ENCODE measurements around the gene LRTM1.

Gene LRTM1

DNA sequence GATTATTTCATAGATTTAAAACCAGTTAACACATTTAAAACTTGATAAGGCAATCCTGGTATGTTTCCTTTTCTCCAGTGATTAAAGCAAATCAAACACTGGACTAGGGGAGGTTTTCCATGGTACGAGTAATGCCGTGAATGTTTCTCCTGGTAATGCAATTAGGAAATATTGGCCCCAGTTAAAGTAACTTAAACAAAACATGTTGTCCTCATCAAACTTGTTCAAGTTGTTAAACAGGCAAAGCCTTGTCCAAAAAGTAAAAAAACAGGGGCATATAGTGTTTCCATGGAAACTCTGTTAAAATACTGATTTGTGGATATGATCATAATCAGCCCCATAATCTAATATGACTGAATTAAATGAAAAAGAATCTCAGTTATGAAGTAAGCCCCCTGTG is 13.1 kb upstream of the LRTM1 start (continued):
- TF ChIP-seq, protein P1, sequence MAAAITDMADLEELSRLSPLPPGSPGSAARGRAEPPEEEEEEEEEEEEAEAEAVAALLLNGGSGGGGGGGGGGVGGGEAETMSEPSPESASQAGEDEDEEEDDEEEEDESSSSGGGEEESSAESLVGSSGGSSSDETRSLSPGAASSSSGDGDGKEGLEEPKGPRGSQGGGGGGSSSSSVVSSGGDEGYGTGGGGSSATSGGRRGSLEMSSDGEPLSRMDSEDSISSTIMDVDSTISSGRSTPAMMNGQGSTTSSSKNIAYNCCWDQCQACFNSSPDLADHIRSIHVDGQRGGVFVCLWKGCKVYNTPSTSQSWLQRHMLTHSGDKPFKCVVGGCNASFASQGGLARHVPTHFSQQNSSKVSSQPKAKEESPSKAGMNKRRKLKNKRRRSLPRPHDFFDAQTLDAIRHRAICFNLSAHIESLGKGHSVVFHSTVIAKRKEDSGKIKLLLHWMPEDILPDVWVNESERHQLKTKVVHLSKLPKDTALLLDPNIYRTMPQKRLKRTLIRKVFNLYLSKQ (tag by site-specific recombination; IDR thresholded peaks at IDR 0.05; ENCODE audit: borderline replicate concordance), result no peak
- TF ChIP-seq, protein P2, sequence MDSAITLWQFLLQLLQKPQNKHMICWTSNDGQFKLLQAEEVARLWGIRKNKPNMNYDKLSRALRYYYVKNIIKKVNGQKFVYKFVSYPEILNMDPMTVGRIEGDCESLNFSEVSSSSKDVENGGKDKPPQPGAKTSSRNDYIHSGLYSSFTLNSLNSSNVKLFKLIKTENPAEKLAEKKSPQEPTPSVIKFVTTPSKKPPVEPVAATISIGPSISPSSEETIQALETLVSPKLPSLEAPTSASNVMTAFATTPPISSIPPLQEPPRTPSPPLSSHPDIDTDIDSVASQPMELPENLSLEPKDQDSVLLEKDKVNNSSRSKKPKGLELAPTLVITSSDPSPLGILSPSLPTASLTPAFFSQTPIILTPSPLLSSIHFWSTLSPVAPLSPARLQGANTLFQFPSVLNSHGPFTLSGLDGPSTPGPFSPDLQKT (IDR thresholded peaks at IDR 0.05; ENCODE audit: borderline replicate concordance, low read depth, low read length), result no peak
- TF ChIP-seq ZNF157 (tag by site-specific recombination; IDR thresholded peaks at IDR 0.05), result no peak

DNA sequence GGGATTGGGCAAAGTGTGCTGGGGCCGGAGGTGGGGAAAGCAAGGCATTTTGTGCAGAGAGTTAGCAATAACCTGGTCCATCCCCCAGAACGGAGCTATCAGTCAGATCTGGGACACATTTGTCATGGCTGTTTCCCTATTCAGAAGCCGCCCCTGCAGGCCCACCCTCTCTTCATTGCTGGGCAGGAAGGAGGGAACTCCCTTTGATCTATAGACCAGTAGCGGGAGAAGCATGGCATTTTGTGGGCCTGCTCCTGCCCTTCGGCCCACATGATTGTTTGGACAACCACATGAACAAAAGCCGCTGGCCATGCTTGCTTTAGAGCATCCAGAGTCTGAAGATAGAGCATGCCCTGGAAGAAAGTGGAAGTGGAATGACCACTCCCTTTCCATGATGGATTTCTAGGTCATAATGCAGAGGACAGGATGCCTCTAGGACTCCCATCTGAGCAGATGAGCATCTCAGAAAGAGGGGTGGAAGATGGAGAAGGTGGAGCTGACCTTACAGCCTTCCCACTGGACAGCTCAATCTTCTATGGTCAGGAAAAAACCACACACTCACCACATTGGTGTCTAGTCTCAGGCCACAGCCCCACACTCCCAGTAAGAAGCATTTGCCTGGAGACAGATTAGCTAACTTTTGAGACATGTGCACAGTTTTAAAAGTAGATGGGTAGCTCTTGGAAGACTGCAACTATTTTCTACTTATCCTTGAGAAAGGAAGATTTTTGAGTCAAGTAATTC is 11.9 kb upstream of the LRTM1 start:
- Histone ChIP-seq H3K4me1 (ENCODE audit: control insufficient read depth, insufficient read depth, low read length) (no peaks in the 10 kb centered on the region), H3K36me3 (ENCODE audit: control insufficient read depth in 2 of 2, insufficient read depth in 1 of 2, low read length in 2 of 2) (no peaks in the 10 kb centered on the region), H3K4me3 (ENCODE audit: low read depth, low read length) (no peak overlapping the region), H3K9me3 (ENCODE audit: control insufficient read depth, insufficient read depth, low read depth, low read length) (no peaks in the 10 kb centered on the region), H3K27ac (ENCODE audit: extremely low read depth, low read depth, low read length) (no peak overlapping the region)
- POLR2A ChIA-PET, result no interaction called here
- TF ChIP-seq, protein P3, sequence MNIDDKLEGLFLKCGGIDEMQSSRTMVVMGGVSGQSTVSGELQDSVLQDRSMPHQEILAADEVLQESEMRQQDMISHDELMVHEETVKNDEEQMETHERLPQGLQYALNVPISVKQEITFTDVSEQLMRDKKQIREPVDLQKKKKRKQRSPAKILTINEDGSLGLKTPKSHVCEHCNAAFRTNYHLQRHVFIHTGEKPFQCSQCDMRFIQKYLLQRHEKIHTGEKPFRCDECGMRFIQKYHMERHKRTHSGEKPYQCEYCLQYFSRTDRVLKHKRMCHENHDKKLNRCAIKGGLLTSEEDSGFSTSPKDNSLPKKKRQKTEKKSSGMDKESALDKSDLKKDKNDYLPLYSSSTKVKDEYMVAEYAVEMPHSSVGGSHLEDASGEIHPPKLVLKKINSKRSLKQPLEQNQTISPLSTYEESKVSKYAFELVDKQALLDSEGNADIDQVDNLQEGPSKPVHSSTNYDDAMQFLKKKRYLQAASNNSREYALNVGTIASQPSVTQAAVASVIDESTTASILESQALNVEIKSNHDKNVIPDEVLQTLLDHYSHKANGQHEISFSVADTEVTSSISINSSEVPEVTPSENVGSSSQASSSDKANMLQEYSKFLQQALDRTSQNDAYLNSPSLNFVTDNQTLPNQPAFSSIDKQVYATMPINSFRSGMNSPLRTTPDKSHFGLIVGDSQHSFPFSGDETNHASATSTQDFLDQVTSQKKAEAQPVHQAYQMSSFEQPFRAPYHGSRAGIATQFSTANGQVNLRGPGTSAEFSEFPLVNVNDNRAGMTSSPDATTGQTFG (tag by site-specific recombination; IDR thresholded peaks at IDR 0.05; ENCODE audit: borderline replicate concordance), result no peak
- TF ChIP-seq ZNF202 (tag by site-specific recombination; IDR thresholded peaks at IDR 0.05; ENCODE audit: borderline replicate concordance) (no peak), MZF1 (tag by site-specific recombination; IDR thresholded peaks at IDR 0.05; ENCODE audit: borderline replicate concordance) (no peak), BCL11B (tag by site-specific recombination; IDR thresholded peaks at IDR 0.05; ENCODE audit: low read depth) (no peak), ZNF521 (tag by site-specific recombination; IDR thresholded peaks at IDR 0.05) (no peak), ZNF184 (tag by site-specific recombination; IDR thresholded peaks at IDR 0.05) (no peak), ZNF302 (tag by site-specific recombination; IDR thresholded peaks at IDR 0.05; ENCODE audit: low read depth) (no peak), SCRT1 (tag by site-specific recombination; IDR thresholded peaks at IDR 0.05; ENCODE audit: borderline replicate concordance) (no peak), OSR2 (tag by site-specific recombination; IDR thresholded peaks at IDR 0.05) (no peak), ZNF843 (tag by site-specific recombination; IDR thresholded peaks at IDR 0.05) (no peak)
- TF ChIP-seq, protein P4, sequence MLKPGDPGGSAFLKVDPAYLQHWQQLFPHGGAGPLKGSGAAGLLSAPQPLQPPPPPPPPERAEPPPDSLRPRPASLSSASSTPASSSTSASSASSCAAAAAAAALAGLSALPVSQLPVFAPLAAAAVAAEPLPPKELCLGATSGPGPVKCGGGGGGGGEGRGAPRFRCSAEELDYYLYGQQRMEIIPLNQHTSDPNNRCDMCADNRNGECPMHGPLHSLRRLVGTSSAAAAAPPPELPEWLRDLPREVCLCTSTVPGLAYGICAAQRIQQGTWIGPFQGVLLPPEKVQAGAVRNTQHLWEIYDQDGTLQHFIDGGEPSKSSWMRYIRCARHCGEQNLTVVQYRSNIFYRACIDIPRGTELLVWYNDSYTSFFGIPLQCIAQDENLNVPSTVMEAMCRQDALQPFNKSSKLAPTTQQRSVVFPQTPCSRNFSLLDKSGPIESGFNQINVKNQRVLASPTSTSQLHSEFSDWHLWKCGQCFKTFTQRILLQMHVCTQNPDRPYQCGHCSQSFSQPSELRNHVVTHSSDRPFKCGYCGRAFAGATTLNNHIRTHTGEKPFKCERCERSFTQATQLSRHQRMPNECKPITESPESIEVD (tag by site-specific recombination; IDR thresholded peaks at IDR 0.05), result no peak
- TF ChIP-seq, protein P5, sequence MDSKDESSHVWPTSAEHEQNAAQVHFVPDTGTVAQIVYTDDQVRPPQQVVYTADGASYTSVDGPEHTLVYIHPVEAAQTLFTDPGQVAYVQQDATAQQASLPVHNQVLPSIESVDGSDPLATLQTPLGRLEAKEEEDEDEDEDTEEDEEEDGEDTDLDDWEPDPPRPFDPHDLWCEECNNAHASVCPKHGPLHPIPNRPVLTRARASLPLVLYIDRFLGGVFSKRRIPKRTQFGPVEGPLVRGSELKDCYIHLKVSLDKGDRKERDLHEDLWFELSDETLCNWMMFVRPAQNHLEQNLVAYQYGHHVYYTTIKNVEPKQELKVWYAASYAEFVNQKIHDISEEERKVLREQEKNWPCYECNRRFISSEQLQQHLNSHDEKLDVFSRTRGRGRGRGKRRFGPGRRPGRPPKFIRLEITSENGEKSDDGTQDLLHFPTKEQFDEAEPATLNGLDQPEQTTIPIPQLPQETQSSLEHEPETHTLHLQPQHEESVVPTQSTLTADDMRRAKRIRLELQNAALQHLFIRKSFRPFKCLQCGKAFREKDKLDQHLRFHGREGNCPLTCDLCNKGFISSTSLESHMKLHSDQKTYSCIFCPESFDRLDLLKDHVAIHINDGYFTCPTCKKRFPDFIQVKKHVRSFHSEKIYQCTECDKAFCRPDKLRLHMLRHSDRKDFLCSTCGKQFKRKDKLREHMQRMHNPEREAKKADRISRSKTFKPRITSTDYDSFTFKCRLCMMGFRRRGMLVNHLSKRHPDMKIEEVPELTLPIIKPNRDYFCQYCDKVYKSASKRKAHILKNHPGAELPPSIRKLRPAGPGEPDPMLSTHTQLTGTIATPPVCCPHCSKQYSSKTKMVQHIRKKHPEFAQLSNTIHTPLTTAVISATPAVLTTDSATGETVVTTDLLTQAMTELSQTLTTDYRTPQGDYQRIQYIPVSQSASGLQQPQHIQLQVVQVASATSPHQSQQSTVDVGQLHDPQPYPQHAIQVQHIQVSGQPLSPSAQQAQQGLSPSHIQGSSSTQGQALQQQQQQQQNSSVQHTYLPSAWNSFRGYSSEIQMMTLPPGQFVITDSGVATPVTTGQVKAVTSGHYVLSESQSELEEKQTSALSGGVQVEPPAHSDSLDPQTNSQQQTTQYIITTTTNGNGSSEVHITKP (tag by site-specific recombination; IDR thresholded peaks at IDR 0.05), result no peak
- CTCF ChIA-PET, result interaction anchor here (0.5 to 0.6 kb wide), 2 partner anchors 13 to 464 kb away, joined by 3 to 4 read pairs; no protein-coding TSS in a partner anchor
